GM12865 (cell line): Measurements from ENCODE around the gene ZNF816.

Source experiments
- DNase-seq: peaks from one replicate; pipeline ENCODE4 v3.0.0; 2010; ENCODE audit warnings: low read depth
- H3K4me3 ChIP-seq: 2 replicates; pipeline ENCODE4 v1.5.1; 2011; ENCODE audit warnings: mild to moderate bottlenecking, low read depth, low read length, control low read depth
- CTCF ChIP-seq: IDR thresholded peaks from 2 replicates; pipeline ENCODE4 v1.5.1; 2011; ENCODE audit warnings: low read length, control low read depth, low read depth, inconsistent platforms; ENCODE audit not compliant: insufficient read depth; ENCODE audit errors: missing control alignments

The ZNF816 gene

GRCh38 chr19:53004242-53004641 lies 41.6 kb upstream of the ZNF816 start:
- H3K4me3 ChIP-seq = no peak overlapping the region
- DNase-seq = no peak
- no peak for TF ChIP-seq CTCF

- no peak for DNase-seq
- H3K4me3 ChIP-seq = no peak overlapping the region
- TF ChIP-seq CTCF = no peak
Observed at GRCh38 chr19:53002479-53002878, 39.8 kb upstream of the ZNF816 start.

- TF ChIP-seq CTCF = no peak
- H3K4me3 ChIP-seq = no peak overlapping the region
- no peak for DNase-seq
Observed at GRCh38 chr19:52997975-52998374, 35.3 kb upstream of the ZNF816 start.

- no peak for DNase-seq
- no peak for TF ChIP-seq CTCF
- H3K4me3 ChIP-seq = no peak overlapping the region
Observed at GRCh38 chr19:52995711-52996110, 33.0 kb upstream of the ZNF816 start.

GRCh38 chr19:52993342-52994178 lies 30.9 kb upstream of the ZNF816 start:
- no peak overlapping the region for H3K4me3 ChIP-seq

GRCh38 chr19:52992109-52993004 lies 29.7 kb upstream of the ZNF816 start:
- no peak for TF ChIP-seq CTCF
- no peak for DNase-seq
- H3K4me3 ChIP-seq = no peak overlapping the region

More at GRCh38 chr19:52993342-52994178, 30.9 kb upstream of the ZNF816 start:
- peak; percentile 40 for DNase-seq
- TF ChIP-seq CTCF = no peak
